ENCODE data around the gene COL26A1. TPM values are rescaled to one million over a fixed set of nuclear protein-coding genes. Genes with fewer than 3 reads are reported as not detected.
A peak's percentile ranks its signal among the peaks of the same experiment; 100 is the strongest.

The COL26A1 gene
- total and polyA plus RNA-seq, 4 donors = 0.05 to 4.7 (median 0.28) TPM

DNA sequence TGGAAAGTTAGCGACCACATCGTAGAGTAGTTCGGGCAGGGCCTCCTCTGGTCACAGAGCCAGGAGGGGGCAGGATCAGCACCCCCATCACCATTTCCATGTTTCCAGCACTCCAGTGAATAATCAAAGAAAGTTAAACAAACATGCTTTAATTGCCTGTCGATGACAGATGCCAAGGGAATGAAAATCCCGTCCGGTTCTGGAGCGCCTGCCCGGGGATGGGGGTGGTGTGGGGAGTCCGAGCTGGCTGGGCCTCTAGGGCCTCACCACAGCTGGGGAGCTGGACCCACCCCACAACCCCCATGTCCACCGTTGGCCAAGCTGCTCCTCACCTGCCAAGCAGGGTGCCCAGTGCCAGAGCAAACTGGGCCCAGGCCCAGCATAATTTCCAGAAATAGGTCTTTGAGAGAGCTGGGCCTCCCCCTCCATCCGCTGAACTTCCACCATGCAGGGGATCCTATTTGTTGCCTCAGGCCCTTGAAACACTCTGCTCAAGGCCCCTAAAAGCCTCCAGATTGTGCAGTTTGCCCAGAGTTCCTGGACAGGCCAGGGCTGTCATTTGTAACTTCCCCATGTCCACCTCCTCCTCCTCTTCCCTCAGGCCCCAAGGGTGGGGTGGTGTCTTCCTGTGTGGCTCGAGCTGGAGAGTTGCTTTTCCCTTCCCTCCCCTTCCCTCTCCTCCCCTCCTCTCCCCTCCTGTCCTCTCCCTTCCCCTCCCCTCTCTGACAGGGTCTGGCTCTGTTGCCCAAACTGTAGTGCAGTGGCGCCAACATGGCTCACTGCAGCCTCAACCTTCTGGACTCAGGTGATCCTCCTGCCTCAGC is 165.4 kb downstream of the COL26A1 start:
- H3K27me3 ChIP-seq (ENCODE audit: control insufficient read depth in 3 of 3, insufficient read depth in 3 of 3, low read length in 2 of 3) = no peaks in the 10 kb centered on the region
- H3K4me3 ChIP-seq = no peak overlapping the region
- peak; percentile 92 to 98 (median 98) for DNase-seq
- TF ChIP-seq, protein P1, sequence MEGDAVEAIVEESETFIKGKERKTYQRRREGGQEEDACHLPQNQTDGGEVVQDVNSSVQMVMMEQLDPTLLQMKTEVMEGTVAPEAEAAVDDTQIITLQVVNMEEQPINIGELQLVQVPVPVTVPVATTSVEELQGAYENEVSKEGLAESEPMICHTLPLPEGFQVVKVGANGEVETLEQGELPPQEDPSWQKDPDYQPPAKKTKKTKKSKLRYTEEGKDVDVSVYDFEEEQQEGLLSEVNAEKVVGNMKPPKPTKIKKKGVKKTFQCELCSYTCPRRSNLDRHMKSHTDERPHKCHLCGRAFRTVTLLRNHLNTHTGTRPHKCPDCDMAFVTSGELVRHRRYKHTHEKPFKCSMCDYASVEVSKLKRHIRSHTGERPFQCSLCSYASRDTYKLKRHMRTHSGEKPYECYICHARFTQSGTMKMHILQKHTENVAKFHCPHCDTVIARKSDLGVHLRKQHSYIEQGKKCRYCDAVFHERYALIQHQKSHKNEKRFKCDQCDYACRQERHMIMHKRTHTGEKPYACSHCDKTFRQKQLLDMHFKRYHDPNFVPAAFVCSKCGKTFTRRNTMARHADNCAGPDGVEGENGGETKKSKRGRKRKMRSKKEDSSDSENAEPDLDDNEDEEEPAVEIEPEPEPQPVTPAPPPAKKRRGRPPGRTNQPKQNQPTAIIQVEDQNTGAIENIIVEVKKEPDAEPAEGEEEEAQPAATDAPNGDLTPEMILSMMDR (IDR thresholded peaks at IDR 0.05; ENCODE audit: control extremely low read depth, extremely low read depth) = no peak
- ATAC-seq (ENCODE audit: insufficient read depth, low FRiP score) = peak; percentile 41
- H3K9ac ChIP-seq (ENCODE audit: insufficient read depth in 1 of 2, low read length in 2 of 2) = no peak overlapping the region
- peaks cover 0 to 24% (median 4%) of the 10 kb centered on the region in 5 donors for H3K4me1 ChIP-seq (ENCODE audit: control insufficient read depth in 5 of 5, insufficient read depth in 5 of 5, low read length in 5 of 5)
- no peak overlapping the region for H3K27ac ChIP-seq (ENCODE audit: low read depth in 1 of 2, low read length in 1 of 2)
- 35 to 60% methylated on average over 13 of the region's 13 CpGs for WGBS, 2 donors
- no peaks in the 10 kb centered on the region for H3K36me3 ChIP-seq (ENCODE audit: control insufficient read depth in 4 of 4, insufficient read depth in 4 of 4, low read length in 4 of 4)
- H3K9me3 ChIP-seq (ENCODE audit: control insufficient read depth in 4 of 4, insufficient read depth in 3 of 4, low read length in 3 of 4) = peaks cover 0 to 7% (median 6%) of the 10 kb centered on the region in 4 donors

DNA sequence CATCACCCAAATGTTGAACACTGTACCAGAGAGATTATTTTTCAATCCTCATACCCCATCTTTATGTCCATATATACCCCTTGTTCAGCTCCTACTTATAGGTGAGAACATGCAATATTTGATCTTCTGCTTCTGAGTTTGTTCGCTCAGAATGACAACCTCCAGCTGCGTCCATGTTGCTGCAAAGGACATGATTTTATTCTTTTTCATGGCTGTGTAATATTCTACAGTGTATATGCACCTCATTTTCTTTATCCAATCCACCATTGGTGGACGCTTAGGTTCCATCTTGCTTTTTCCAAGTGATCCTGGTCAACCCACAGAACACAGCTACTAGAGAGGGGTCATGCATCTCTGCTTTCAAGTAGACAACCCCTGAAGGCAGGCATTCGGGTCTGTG is 166.9 kb downstream of the COL26A1 start:
- H3K27ac ChIP-seq (ENCODE audit: low read depth in 1 of 2, low read length in 1 of 2) = no peak overlapping the region
- peaks cover 0 to 7% (median 1%) of the 10 kb centered on the region in 4 donors for H3K9me3 ChIP-seq (ENCODE audit: control insufficient read depth in 4 of 4, insufficient read depth in 3 of 4, low read length in 3 of 4)
- H3K4me1 ChIP-seq (ENCODE audit: control insufficient read depth in 5 of 5, insufficient read depth in 5 of 5, low read length in 5 of 5) = peaks cover 0 to 24% (median 4%) of the 10 kb centered on the region in 5 donors
- DNase-seq (no peak), ATAC-seq (ENCODE audit: insufficient read depth, low FRiP score) (no peak)
- TF ChIP-seq, protein P1 (IDR thresholded peaks at IDR 0.05; ENCODE audit: control extremely low read depth, extremely low read depth) = no peak
- H3K27me3 ChIP-seq (ENCODE audit: control insufficient read depth in 3 of 3, insufficient read depth in 3 of 3, low read length in 2 of 3) = no peaks in the 10 kb centered on the region
- 82 to 96% methylated on average over 4 of the region's 4 CpGs for WGBS, 2 donors
- H3K36me3 ChIP-seq (ENCODE audit: control insufficient read depth in 4 of 4, insufficient read depth in 4 of 4, low read length in 4 of 4) = no peaks in the 10 kb centered on the region
- no peak overlapping the region for H3K9ac ChIP-seq (ENCODE audit: insufficient read depth in 1 of 2, low read length in 2 of 2)
- no peak overlapping the region for H3K4me3 ChIP-seq

DNA sequence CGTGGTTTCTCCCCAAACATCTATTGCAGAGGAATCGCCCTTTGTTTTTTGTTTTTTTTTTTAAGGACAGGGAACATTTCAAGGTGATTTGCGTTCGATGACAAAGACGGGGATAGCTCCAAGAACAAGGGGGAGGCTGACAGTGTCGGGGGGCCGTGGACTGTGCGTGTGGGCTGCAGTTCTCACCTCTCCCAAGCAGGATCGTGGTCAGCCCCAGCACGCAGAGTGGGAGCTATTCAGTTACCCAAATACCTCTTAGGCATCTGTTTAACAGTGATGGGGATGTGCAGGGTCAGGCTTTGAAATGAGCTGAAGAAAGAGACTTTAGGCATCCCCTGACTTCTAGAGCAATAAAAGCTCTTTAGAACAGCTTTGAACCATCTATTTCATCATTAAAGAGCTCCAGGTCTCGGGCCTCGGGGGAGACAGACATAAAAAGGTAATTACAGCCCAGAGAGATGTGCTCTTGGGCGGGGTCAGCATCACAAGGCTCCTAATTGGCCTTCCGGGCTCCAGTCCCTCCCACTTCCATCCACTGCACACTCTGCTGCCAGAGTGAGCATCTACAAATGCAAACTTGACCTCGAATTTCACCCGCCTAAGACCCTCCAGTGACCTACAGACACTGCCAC is 169.2 kb downstream of the COL26A1 start:
- Histone ChIP-seq H3K4me1 (ENCODE audit: control insufficient read depth in 5 of 5, insufficient read depth in 5 of 5, low read length in 5 of 5) (peaks cover 0 to 38% (median 7%) of the 10 kb centered on the region in 5 donors), H3K36me3 (ENCODE audit: control insufficient read depth in 4 of 4, insufficient read depth in 4 of 4, low read length in 4 of 4) (no peaks in the 10 kb centered on the region), H3K27me3 (ENCODE audit: control insufficient read depth in 3 of 3, insufficient read depth in 3 of 3, low read length in 2 of 3) (no peaks in the 10 kb centered on the region), H3K9ac (ENCODE audit: insufficient read depth in 1 of 2, low read length in 2 of 2) (no peak overlapping the region), H3K4me3 (no peak overlapping the region), H3K9me3 (ENCODE audit: control insufficient read depth in 4 of 4, insufficient read depth in 3 of 4, low read length in 3 of 4) (peaks cover 0 to 9% (median 2%) of the 10 kb centered on the region in 4 donors), H3K27ac (ENCODE audit: low read depth in 1 of 2, low read length in 1 of 2) (no peak overlapping the region)
- ATAC-seq (ENCODE audit: insufficient read depth, low FRiP score) = no peak
- WGBS, 2 donors = 74 to 85% methylated on average over 16 of the region's 16 CpGs
- TF ChIP-seq, protein P1 (IDR thresholded peaks at IDR 0.05; ENCODE audit: control extremely low read depth, extremely low read depth) = no peak
- DNase-seq = no peak
